ENCODE measurements around the gene GLI3. TPM values are rescaled to one million over a fixed set of nuclear protein-coding genes. Genes with fewer than 3 reads are reported as not detected.
A peak's percentile ranks its signal among the peaks of the same experiment; 100 is the strongest.

GLI3 gene
- total and polyA plus RNA-seq, 2 donors from 2014 or later = 0.92 to 11.1 TPM

DNA sequence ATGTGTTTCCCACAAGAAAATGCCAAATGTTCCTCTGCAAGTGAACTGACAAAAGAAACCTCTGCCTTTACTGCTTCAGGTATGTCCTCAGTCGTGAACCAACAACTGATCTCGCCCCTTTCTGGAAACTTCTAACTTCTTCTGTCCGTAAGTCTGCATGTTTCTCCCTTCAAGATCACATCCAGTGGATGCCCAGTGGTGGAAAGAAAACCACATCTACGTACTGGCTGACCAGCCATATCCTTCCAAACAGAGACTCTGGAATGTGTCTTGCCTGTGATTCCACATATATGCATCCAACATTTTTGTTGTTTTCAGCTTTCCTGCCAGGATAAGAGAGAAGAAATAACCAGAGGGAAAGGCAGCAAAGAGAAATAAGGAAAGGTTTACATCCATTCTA, 152.7 kb downstream of the GLI3 start:
- no peaks in the 10 kb centered on the region for H3K27me3 ChIP-seq (ENCODE audit: control insufficient read depth, insufficient read depth, low read length)
- H3K4me1 ChIP-seq (ENCODE audit: control insufficient read depth in 2 of 3, insufficient read depth in 2 of 3, low read depth in 1 of 3, low read length in 3 of 3) = peaks cover 0 to 2% (median 0%) of the 10 kb centered on the region in 3 donors
- no peak overlapping the region for H3K27ac ChIP-seq (ENCODE audit: low read depth in 2 of 2, low read length in 2 of 2)
- H3K36me3 ChIP-seq (ENCODE audit: control insufficient read depth in 2 of 3, insufficient read depth in 3 of 3, low read length in 3 of 3) = no peaks in the 10 kb centered on the region
- intact Hi-C loops (cut with DNase I) = no loop called here
- H3K9ac ChIP-seq (ENCODE audit: low read length in 3 of 3) = no peak overlapping the region
- TF ChIP-seq, protein P1, sequence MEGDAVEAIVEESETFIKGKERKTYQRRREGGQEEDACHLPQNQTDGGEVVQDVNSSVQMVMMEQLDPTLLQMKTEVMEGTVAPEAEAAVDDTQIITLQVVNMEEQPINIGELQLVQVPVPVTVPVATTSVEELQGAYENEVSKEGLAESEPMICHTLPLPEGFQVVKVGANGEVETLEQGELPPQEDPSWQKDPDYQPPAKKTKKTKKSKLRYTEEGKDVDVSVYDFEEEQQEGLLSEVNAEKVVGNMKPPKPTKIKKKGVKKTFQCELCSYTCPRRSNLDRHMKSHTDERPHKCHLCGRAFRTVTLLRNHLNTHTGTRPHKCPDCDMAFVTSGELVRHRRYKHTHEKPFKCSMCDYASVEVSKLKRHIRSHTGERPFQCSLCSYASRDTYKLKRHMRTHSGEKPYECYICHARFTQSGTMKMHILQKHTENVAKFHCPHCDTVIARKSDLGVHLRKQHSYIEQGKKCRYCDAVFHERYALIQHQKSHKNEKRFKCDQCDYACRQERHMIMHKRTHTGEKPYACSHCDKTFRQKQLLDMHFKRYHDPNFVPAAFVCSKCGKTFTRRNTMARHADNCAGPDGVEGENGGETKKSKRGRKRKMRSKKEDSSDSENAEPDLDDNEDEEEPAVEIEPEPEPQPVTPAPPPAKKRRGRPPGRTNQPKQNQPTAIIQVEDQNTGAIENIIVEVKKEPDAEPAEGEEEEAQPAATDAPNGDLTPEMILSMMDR (IDR thresholded peaks at IDR 0.05; ENCODE audit: borderline replicate concordance, extremely low read depth, insufficient read depth) = no peak
- DNase-seq (no peak), FAIRE-seq (no peak)
- H3K9me3 ChIP-seq (ENCODE audit: control insufficient read depth in 2 of 3, insufficient read depth in 1 of 3, low read length in 3 of 3) = no peaks in the 10 kb centered on the region
- H3K4me3 ChIP-seq (ENCODE audit: low read length in 3 of 3) = no peak overlapping the region

DNA sequence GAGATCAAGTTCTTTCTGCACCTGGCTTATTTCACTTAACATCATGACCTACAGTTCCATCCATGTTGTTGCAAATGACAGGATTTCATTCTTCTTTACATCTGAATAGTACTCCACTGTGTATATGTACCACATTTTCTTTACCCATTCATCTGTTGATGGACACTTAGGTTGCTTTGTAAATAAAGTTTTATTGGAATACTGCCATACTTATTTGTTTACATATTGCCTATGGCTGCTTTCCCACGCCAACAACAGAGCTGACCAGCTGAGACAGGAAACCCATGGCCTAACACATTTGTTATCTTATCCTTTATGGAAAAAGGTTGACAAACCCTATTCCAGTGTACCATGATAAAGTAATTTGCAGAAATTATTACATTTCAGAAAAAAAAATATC, 153.7 kb downstream of the GLI3 start:
- Histone ChIP-seq H3K9me3 (ENCODE audit: control insufficient read depth in 2 of 3, insufficient read depth in 1 of 3, low read length in 3 of 3) (no peaks in the 10 kb centered on the region), H3K27ac (ENCODE audit: low read depth in 2 of 2, low read length in 2 of 2) (no peak overlapping the region), H3K4me3 (ENCODE audit: low read length in 3 of 3) (no peak overlapping the region), H3K27me3 (ENCODE audit: control insufficient read depth, insufficient read depth, low read length) (no peaks in the 10 kb centered on the region), H3K4me1 (ENCODE audit: control insufficient read depth in 2 of 3, insufficient read depth in 2 of 3, low read depth in 1 of 3, low read length in 3 of 3) (peaks cover 0 to 2% (median 0%) of the 10 kb centered on the region in 3 donors), H3K9ac (ENCODE audit: low read length in 3 of 3) (no peak overlapping the region), H3K36me3 (ENCODE audit: control insufficient read depth in 2 of 3, insufficient read depth in 3 of 3, low read length in 3 of 3) (no peaks in the 10 kb centered on the region)
- TF ChIP-seq, protein P1 (IDR thresholded peaks at IDR 0.05; ENCODE audit: borderline replicate concordance, extremely low read depth, insufficient read depth) = no peak
- no peak for FAIRE-seq
- DNase-seq = no peak
- intact Hi-C loops (cut with DNase I) = no loop called here

DNA sequence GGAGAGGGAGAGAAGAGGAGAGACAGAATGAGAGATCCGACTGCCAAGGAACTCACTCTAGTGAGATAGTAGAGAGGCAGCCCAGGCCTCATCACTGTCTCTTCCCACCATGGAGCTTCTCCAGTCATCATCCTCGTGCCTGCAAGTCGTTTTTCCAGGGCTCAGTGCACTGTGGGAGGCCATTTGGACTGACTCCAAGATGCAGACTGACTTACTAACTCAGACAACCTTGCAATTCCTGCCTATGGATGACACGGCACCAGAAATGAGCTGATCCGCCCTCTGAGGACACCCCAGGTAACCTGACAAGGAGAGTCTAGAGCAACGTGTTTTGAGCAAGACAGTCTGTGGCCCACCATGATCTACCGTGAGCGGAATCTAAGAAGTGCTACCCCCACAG, 154.9 kb downstream of the GLI3 start:
- Histone ChIP-seq H3K27ac (ENCODE audit: low read depth in 2 of 2, low read length in 2 of 2) (no peak overlapping the region), H3K9ac (ENCODE audit: low read length in 3 of 3) (no peak overlapping the region), H3K4me1 (ENCODE audit: control insufficient read depth in 2 of 3, insufficient read depth in 2 of 3, low read depth in 1 of 3, low read length in 3 of 3) (peaks cover 0 to 2% (median 0%) of the 10 kb centered on the region in 3 donors), H3K36me3 (ENCODE audit: control insufficient read depth in 2 of 3, insufficient read depth in 3 of 3, low read length in 3 of 3) (no peaks in the 10 kb centered on the region), H3K4me3 (ENCODE audit: low read length in 3 of 3) (no peak overlapping the region), H3K27me3 (ENCODE audit: control insufficient read depth, insufficient read depth, low read length) (no peaks in the 10 kb centered on the region), H3K9me3 (ENCODE audit: control insufficient read depth in 2 of 3, insufficient read depth in 1 of 3, low read length in 3 of 3) (no peaks in the 10 kb centered on the region)
- DNase-seq = peak in 1 of 5 donors; percentile 43
- intact Hi-C loops (cut with DNase I) = no loop called here
- FAIRE-seq = no peak
- TF ChIP-seq, protein P1 (IDR thresholded peaks at IDR 0.05; ENCODE audit: borderline replicate concordance, extremely low read depth, insufficient read depth) = no peak

DNA sequence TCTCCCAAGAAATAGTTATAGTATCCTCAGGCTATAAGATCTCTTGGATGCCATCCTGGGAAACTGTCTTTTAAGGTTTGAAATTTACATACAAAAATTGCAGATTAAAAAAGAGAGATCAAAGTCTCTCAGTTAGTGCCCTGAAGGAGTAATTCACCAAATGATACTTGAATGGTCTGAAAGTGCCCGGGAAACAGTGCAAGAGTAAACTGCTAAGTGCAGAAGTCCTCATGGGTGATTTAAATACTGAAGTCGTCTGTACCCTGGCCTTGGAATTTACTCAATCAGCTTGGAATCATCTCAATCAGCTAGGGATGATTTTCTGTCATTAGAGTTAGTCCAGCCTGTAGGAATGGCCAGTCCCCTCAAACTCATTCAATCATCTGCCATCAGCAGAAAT, 155.3 kb downstream of the GLI3 start:
- DNase-seq (no peak), FAIRE-seq (no peak)
- H3K4me3 ChIP-seq (ENCODE audit: low read length in 3 of 3) = no peak overlapping the region
- H3K4me1 ChIP-seq (ENCODE audit: control insufficient read depth in 2 of 3, insufficient read depth in 2 of 3, low read depth in 1 of 3, low read length in 3 of 3) = peaks cover 0 to 2% (median 0%) of the 10 kb centered on the region in 3 donors
- TF ChIP-seq, protein P1 (IDR thresholded peaks at IDR 0.05; ENCODE audit: borderline replicate concordance, extremely low read depth, insufficient read depth) = no peak
- H3K27ac ChIP-seq (ENCODE audit: low read depth in 2 of 2, low read length in 2 of 2) = no peak overlapping the region
- no peaks in the 10 kb centered on the region for H3K9me3 ChIP-seq (ENCODE audit: control insufficient read depth in 2 of 3, insufficient read depth in 1 of 3, low read length in 3 of 3)
- H3K9ac ChIP-seq (ENCODE audit: low read length in 3 of 3) = no peak overlapping the region
- intact Hi-C loops (cut with DNase I) = no loop called here
- no peaks in the 10 kb centered on the region for H3K27me3 ChIP-seq (ENCODE audit: control insufficient read depth, insufficient read depth, low read length)
- H3K36me3 ChIP-seq (ENCODE audit: control insufficient read depth in 2 of 3, insufficient read depth in 3 of 3, low read length in 3 of 3) = no peaks in the 10 kb centered on the region

Measured in kidney (tissue), 14 donors.